C4-2B (cell line): Measurements from ENCODE around the gene SOX6.

Experiments used
- H3K27ac ChIP-seq: fragments of 450-650 bp; 2 replicates; pipeline ENCODE4 v1.5.1; 2017
- CTCF ChIP-seq: fragments of 450-650 bp; conservative IDR thresholded peaks from 2 replicates; pipeline ENCODE4 v1.5.1; 2017; ENCODE audit warnings: mild to moderate bottlenecking
- ZFX ChIP-seq: fragments of 450-650 bp; IDR thresholded peaks from 2 replicates; pipeline ENCODE4 v1.6.1; 2017

SOX6 gene

GRCh38 chr11:16002942-16003341 lies 353.4 kb downstream of the SOX6 start:
- no peak overlapping the region for H3K27ac ChIP-seq
- TF ChIP-seq ZFX = no peak
- no peak for TF ChIP-seq CTCF

- no peak overlapping the region for H3K27ac ChIP-seq
- no peak for TF ChIP-seq CTCF
- TF ChIP-seq ZFX = no peak
These were observed 354.4 kb downstream of the SOX6 start for GRCh38 chr11:16001899-16002426.

- TF ChIP-seq CTCF (no peak), ZFX (no peak)
- H3K27ac ChIP-seq = no peak overlapping the region
These were observed 355.2 kb downstream of the SOX6 start for GRCh38 chr11:16001044-16001568.

GRCh38 chr11:16000065-16000464 lies 356.3 kb downstream of the SOX6 start:
- no peak overlapping the region for H3K27ac ChIP-seq

GRCh38 chr11:15993345-15993744 lies 363.0 kb downstream of the SOX6 start:
- no peak overlapping the region for H3K27ac ChIP-seq
- TF ChIP-seq CTCF = no peak

More at GRCh38 chr11:16000065-16000464, 356.3 kb downstream of the SOX6 start:
- TF ChIP-seq ZFX = no peak
- TF ChIP-seq CTCF = no peak

- no peak for TF ChIP-seq ZFX
- no peak for TF ChIP-seq CTCF
- H3K27ac ChIP-seq = no peak overlapping the region
These were observed 365.1 kb downstream of the SOX6 start for GRCh38 chr11:15991215-15991614.

GRCh38 chr11:15989685-15990084 lies 366.7 kb downstream of the SOX6 start:
- no peak for TF ChIP-seq CTCF
- TF ChIP-seq ZFX = no peak
- H3K27ac ChIP-seq = no peak overlapping the region
